Measurements from ENCODE around the gene MEIS2.

GRCh38 chr15:36933255-36933990 lies 166.9 kb downstream of the MEIS2 start:
- TF ChIP-seq EHMT2 (IDR thresholded peaks at IDR 0.05; ENCODE audit: low read depth) = no peak
- no peak for TF ChIP-seq CTCF (IDR thresholded peaks at IDR 0.05)
- no peak for TF ChIP-seq MAX (IDR thresholded peaks at IDR 0.05)
- no peak for TF ChIP-seq EP300 (IDR thresholded peaks at IDR 0.05)
- no peak for TF ChIP-seq POLR2A (IDR thresholded peaks at IDR 0.05; ENCODE audit: low read length)
- TF ChIP-seq BHLHE40 (IDR thresholded peaks at IDR 0.05; ENCODE audit: low read depth, low read length) = no peak
- no peak for TF ChIP-seq USF2 (IDR thresholded peaks at IDR 0.05)
- no peak for TF ChIP-seq PBX3 (IDR thresholded peaks at IDR 0.05)
- TF ChIP-seq ZSCAN20 (CRISPR knock-in tag; IDR thresholded peaks at IDR 0.05) = no peak
- no peak for TF ChIP-seq JUNB (IDR thresholded peaks at IDR 0.05)
- no peak for TF ChIP-seq RAD21 (conservative IDR thresholded peaks at IDR 0.05 in 1 of 2, IDR thresholded peaks at IDR 0.05 in 1 of 2)
